Rectal smooth muscle tissue (tissue), 1 donor: Measurements from ENCODE around the gene CCDC6.
A peak's percentile ranks its signal among the peaks of the same experiment; 100 is the strongest.
"Not testable (repeated sequence)": the region's sequence is repeated elsewhere in the genome, so short reads cannot be mapped to it uniquely, and the experiment has no call there.

Experiments
- H3K27ac ChIP-seq: one replicate; pipeline ENCODE4 v1.7.0; 2013; ENCODE audit warnings: low read depth, low read length, inconsistent platforms
- H3K27me3 ChIP-seq: one replicate; pipeline ENCODE4 v1.7.0; 2013; ENCODE audit warnings: low read length; ENCODE audit not compliant: control insufficient read depth, insufficient read depth
- H3K36me3 ChIP-seq: one replicate; pipeline ENCODE4 v1.7.0; 2013; ENCODE audit warnings: low read length; ENCODE audit not compliant: control insufficient read depth, insufficient read depth
- H3K4me1 ChIP-seq: one replicate; pipeline ENCODE4 v1.7.0; 2013; ENCODE audit warnings: low read length; ENCODE audit not compliant: control insufficient read depth, insufficient read depth
- H3K4me3 ChIP-seq: one replicate; pipeline ENCODE4 v1.7.0; 2013; ENCODE audit warnings: low read length
- H3K9ac ChIP-seq: one replicate; pipeline ENCODE4 v1.7.0; 2013; ENCODE audit warnings: low read length

CCDC6 gene

GRCh38 chr10:59876695-59877094 lies 29.7 kb downstream of the CCDC6 start:
- Histone ChIP-seq H3K36me3 (no peaks in the 10 kb centered on the region), H3K4me1 (peaks cover 16% of the 10 kb centered on the region)

DNA sequence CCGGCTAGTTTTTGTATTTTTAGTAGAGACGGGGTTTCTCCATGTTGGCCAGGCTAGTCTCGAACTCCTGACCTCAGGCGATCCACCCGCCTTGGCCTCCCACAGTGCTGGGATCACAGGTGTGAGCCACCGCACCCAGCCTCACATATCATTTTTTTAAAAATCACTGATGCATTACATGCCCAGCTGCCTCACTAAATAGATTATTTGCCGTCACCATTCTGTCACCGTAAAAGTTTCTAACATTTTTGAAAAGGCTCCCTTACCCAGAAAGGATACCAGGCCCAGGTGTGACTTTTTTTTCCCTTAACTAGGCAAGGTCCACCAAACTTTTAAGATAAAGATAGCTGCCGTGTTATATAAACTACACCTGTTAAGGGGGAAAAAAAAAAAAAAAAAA lies 30.1 kb downstream of the CCDC6 start:
- not testable (repeated sequence) for H3K9ac ChIP-seq, H3K27ac ChIP-seq, H3K36me3 ChIP-seq, H3K4me3 ChIP-seq, H3K27me3 ChIP-seq
- H3K4me1 ChIP-seq: peaks cover 19% of the 10 kb centered on the region

More at GRCh38 chr10:59876695-59877094, 29.7 kb downstream of the CCDC6 start:
- Histone ChIP-seq H3K4me3 (no peak overlapping the region), H3K27ac (no peak overlapping the region), H3K27me3 (no peaks in the 10 kb centered on the region), H3K9ac (no peak overlapping the region)

DNA sequence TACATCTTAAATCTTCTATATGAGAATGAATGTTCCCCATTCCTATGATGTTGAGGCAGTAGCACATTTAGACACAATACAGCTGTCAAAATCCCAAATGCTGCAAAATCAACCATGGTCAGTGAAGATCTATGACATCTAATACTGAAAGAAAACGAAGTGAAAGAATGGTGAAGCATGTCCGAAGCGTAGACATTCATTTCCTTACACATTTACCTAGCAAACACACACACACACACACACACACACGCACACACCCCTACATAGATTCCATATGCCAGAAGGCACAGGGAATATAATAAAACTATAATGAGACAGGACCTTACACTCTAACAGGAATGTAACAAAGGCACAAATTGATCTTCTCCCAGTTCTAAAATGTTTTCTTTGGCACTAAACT lies 32.5 kb downstream of the CCDC6 start:
- Histone ChIP-seq H3K27ac (peak overlapping the region; percentile 71), H3K4me1 (peaks cover 20% of the 10 kb centered on the region), H3K9ac (no peak overlapping the region), H3K36me3 (no peaks in the 10 kb centered on the region), H3K4me3 (no peak overlapping the region), H3K27me3 (no peaks in the 10 kb centered on the region)

DNA sequence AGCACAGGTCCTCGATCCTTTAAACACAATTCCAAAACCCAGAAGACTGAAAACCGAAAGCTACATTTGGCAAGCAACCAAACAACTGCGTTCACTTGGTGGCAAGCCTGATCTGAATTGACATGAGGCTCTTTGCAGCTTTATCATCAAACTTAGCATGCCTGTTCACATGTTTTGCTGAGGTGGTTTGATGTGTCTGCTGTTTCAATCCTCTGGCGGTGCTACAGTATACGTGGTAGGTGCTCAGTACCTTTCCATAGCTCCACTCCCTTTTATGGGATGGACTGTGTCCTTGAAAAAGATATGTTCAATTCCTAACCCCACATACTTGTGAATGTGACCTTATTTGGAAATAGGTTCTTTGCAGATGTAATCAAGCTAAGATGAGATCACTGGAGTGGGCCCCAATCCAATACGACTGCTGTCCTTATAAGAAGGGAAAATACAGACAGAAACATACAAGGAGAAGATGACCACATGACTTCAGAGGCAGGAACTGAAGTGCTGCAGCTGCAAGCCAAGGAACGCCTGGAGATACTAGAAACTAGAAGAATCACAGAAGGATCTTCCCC lies 33.4 kb downstream of the CCDC6 start:
- peaks cover 20% of the 10 kb centered on the region for H3K4me1 ChIP-seq
- peak overlapping the region; percentile 71 for H3K27ac ChIP-seq
- no peak overlapping the region for H3K9ac ChIP-seq

DNA sequence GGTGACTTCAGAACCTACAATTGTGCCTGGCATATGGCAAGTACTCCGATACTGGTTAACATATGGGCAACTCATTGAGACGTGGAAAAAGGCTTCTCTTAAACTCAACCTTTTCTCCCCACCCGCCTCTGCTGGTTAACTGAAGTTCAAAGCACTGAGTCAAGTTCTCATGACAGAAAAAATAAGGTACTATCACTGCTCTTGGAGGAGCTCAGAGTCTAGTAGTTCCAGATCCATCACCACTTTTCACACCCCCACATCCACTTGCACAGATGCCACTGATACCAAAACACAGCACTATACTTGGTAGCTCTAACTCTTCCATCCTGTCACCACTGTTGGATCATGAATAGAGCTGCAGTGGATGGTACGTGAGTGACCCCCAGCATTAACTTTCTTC lies 36.2 kb downstream of the CCDC6 start:
- peaks cover 28% of the 10 kb centered on the region for H3K4me1 ChIP-seq
- H3K27ac ChIP-seq: no peak overlapping the region
- no peaks in the 10 kb centered on the region for H3K36me3 ChIP-seq
- H3K9ac ChIP-seq: no peak overlapping the region
- no peaks in the 10 kb centered on the region for H3K27me3 ChIP-seq
- H3K4me3 ChIP-seq: no peak overlapping the region

More for the DNA sequence above, 33.4 kb downstream of the CCDC6 start:
- Histone ChIP-seq H3K4me3 (no peak overlapping the region), H3K27me3 (no peaks in the 10 kb centered on the region), H3K36me3 (no peaks in the 10 kb centered on the region)

DNA sequence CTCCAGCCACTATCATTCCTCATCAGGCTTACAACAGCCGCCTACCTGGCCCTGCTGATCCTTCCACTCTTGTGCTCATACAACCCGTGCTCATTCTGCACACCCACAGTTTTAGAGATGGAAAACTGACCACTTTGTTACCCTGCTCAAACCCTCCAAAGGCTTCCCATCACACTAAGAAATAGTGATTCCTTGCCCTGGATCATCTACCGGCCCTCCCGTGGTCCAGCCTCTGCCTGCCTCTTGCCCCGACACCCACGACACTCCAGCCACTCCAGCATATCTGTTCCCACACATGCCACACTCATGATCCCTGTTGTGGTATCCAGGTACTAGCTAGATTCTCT lies 36.8 kb downstream of the CCDC6 start:
- Histone ChIP-seq H3K27ac (no peak overlapping the region), H3K9ac (no peak overlapping the region), H3K4me3 (no peak overlapping the region), H3K36me3 (no peaks in the 10 kb centered on the region), H3K4me1 (peaks cover 31% of the 10 kb centered on the region), H3K27me3 (no peaks in the 10 kb centered on the region)

DNA sequence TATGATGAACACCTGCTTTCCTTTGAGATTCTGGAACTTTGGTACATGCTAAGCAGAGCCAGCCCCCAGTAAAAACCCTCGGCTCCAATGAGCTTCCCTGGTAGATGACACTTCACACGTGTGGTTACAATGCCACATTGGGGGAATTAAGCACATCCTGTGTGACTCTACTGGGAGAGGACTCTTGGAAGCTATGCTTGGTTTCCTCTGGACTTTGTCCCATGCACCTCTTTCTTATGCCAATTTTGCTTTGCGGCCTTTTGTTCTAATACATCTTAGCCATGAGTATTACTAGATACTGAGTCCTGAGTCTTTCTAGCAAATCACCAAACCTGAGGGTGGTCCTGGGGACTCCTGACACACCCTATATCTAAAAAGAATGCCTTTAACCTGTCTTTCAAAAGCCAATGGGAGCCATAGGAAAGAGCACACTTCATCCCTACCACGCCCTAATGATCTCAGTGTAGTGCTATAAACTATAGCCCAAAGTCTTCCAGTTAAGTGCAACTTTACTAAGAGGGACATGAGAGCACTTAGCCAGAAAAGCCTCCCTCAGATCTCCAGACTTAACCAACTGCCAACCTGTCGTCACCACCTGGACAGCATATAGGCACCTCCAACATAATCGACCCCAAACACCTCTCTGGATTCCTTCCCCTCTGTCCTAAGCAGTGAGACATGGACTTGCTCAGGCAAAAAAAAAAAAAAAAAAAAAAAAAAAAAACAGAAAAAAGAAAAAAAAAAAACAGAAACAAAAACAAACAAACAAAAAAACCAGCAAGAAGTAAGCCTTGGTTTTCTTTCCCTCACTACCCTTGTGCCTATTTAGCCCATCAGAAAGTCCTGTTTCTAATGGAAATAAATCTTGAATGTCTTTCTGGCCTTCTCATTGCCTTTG lies 37.4 kb downstream of the CCDC6 start:
- no peak overlapping the region for H3K27ac ChIP-seq
- no peak overlapping the region for H3K4me3 ChIP-seq
- no peaks in the 10 kb centered on the region for H3K36me3 ChIP-seq
- H3K4me1 ChIP-seq: peaks cover 28% of the 10 kb centered on the region
- H3K9ac ChIP-seq: no peak overlapping the region
- H3K27me3 ChIP-seq: no peaks in the 10 kb centered on the region

- Histone ChIP-seq H3K36me3 (no peaks in the 10 kb centered on the region), H3K27ac (no peak overlapping the region), H3K4me3 (no peak overlapping the region), H3K4me1 (peaks cover 21% of the 10 kb centered on the region), H3K9ac (no peak overlapping the region), H3K27me3 (no peaks in the 10 kb centered on the region)
Observed at GRCh38 chr10:59867590-59867989, 38.8 kb downstream of the CCDC6 start.

- no peaks in the 10 kb centered on the region for H3K27me3 ChIP-seq
- H3K4me3 ChIP-seq: no peak overlapping the region
- no peak overlapping the region for H3K9ac ChIP-seq
- no peaks in the 10 kb centered on the region for H3K36me3 ChIP-seq
- no peak overlapping the region for H3K27ac ChIP-seq
- peaks cover 10% of the 10 kb centered on the region for H3K4me1 ChIP-seq
Observed at GRCh38 chr10:59865101-59865500, 41.3 kb downstream of the CCDC6 start.

GRCh38 chr10:59864141-59864962 lies 42.0 kb downstream of the CCDC6 start:
- Histone ChIP-seq H3K27ac (no peak overlapping the region), H3K4me3 (no peak overlapping the region), H3K4me1 (peaks cover 10% of the 10 kb centered on the region), H3K9ac (no peak overlapping the region), H3K27me3 (no peaks in the 10 kb centered on the region), H3K36me3 (no peaks in the 10 kb centered on the region)

DNA sequence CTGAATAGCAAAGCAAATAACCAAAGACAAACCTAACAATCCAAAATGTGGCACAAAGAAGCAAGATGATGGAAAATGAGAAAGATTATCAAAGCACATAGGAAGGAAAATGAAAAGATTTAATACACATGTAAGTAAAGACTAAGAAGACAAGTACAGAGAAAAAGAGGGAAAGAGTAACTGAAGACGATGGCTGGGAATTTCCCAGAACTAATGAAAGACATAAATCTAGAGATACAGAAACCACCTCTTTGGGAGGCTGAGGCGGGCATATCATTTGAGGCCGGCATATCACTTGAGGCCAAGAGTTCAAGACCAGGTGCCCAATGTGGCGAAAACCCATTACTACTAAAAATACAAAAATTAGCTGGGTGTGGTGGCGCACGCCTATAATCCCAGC lies 46.8 kb downstream of the CCDC6 start:
- Histone ChIP-seq H3K27ac (no peak overlapping the region), H3K9ac (no peak overlapping the region), H3K36me3 (no peaks in the 10 kb centered on the region), H3K27me3 (no peaks in the 10 kb centered on the region), H3K4me1 (no peaks in the 10 kb centered on the region), H3K4me3 (no peak overlapping the region)

DNA sequence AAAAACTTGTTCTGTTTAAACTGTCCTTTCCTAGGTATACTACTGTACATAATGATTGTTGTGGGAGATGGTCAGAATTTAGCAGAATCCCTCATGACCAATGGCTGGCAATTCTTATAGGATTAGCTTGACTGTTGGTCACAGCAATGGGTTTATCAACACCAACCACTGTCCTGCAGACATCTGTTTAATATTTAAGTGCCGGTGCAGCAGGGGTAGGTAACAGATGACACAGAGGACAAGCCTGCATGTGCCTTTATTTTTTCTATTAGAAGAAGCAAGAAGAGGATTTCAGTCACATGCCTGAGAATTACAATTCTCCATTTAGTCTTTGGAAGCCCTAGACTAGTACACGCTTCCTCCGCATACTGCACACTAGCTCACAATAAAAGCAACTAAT lies 48.4 kb downstream of the CCDC6 start:
- Histone ChIP-seq H3K27ac (no peak overlapping the region), H3K4me3 (no peak overlapping the region), H3K27me3 (no peaks in the 10 kb centered on the region), H3K9ac (no peak overlapping the region), H3K4me1 (peaks cover 3% of the 10 kb centered on the region), H3K36me3 (no peaks in the 10 kb centered on the region)
